Neural progenitor cell (in vitro differentiated cells): Measurements from ENCODE around the gene ZNF512B.

ENCODE experiments used
- EZH2phosphoT487 ChIP-seq: fragments of 200-600 bp; sonication (generic); IDR thresholded peaks from 2 replicates; pipeline ENCODE4 v1.6.1; 2017; ENCODE audit warnings: antibody characterized with exemption
- TF ChIP-seq, protein P1 (sequence below): fragments of 200-600 bp; sonication (generic); IDR thresholded peaks from 2 replicates; pipeline ENCODE4 v1.5.1; 2017; ENCODE audit warnings: antibody characterized with exemption, mild to moderate bottlenecking

DNA sequence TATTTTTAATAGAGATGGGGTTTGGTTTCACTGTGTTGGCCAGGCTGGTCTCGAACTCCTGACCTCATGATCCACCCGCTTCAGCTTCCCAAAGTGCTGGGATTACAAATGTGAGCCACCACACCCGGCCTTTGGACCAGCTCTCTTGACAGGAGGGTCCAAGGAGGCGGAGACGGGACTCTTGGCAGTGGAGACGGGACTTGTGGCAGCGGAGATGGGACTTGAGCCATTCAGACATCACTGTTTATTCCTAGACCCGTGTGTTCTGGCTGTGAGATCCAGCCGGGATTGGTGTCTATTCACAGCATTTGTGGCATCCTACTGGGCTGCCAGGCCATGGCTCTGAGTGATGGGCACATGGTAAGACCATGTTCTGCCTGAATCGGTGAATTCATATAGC lies 36.8 kb upstream of the ZNF512B start:
- TF ChIP-seq, protein P1, sequence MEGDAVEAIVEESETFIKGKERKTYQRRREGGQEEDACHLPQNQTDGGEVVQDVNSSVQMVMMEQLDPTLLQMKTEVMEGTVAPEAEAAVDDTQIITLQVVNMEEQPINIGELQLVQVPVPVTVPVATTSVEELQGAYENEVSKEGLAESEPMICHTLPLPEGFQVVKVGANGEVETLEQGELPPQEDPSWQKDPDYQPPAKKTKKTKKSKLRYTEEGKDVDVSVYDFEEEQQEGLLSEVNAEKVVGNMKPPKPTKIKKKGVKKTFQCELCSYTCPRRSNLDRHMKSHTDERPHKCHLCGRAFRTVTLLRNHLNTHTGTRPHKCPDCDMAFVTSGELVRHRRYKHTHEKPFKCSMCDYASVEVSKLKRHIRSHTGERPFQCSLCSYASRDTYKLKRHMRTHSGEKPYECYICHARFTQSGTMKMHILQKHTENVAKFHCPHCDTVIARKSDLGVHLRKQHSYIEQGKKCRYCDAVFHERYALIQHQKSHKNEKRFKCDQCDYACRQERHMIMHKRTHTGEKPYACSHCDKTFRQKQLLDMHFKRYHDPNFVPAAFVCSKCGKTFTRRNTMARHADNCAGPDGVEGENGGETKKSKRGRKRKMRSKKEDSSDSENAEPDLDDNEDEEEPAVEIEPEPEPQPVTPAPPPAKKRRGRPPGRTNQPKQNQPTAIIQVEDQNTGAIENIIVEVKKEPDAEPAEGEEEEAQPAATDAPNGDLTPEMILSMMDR = no peak
- TF ChIP-seq EZH2phosphoT487 = no peak
